LNCaP clone FGC (cell line): ENCODE results near the gene FASTKD1.

Source experiments
- DNase-seq: peaks from one replicate; pipeline ENCODE4 v3.0.0-alpha.2; 2011; ENCODE audit warnings: low read depth
- H3K4me3 ChIP-seq: 2 replicates; pipeline ENCODE4 v1.5.1; 2011; ENCODE audit warnings: mild to moderate bottlenecking, low read depth, low read length, control low read depth
- CTCF ChIP-seq: IDR thresholded peaks from 2 replicates; pipeline ENCODE4 v1.5.1; 2012; ENCODE audit warnings: mild to moderate bottlenecking; ENCODE audit not compliant: control insufficient read depth, insufficient read depth; ENCODE audit errors: extremely low read depth

FASTKD1 gene

GRCh38 chr2:169513094-169513493 is 60.6 kb downstream of the FASTKD1 start:
- TF ChIP-seq CTCF, result no peak

GRCh38 chr2:169512525-169512924 is 61.1 kb downstream of the FASTKD1 start:
- no peak for TF ChIP-seq CTCF
- no peak overlapping the region for H3K4me3 ChIP-seq
- no peak for DNase-seq

More at GRCh38 chr2:169513094-169513493, 60.6 kb downstream of the FASTKD1 start:
- no peak overlapping the region for H3K4me3 ChIP-seq
- DNase-seq, result no peak

GRCh38 chr2:169511818-169512217 is 61.8 kb downstream of the FASTKD1 start:
- no peak for DNase-seq
- no peak for TF ChIP-seq CTCF
- no peak overlapping the region for H3K4me3 ChIP-seq

GRCh38 chr2:169510496-169510895 is 63.2 kb downstream of the FASTKD1 start:
- no peak overlapping the region for H3K4me3 ChIP-seq

GRCh38 chr2:169509955-169510354 is 63.7 kb downstream of the FASTKD1 start:
- DNase-seq, result no peak
- TF ChIP-seq CTCF, result no peak

More at GRCh38 chr2:169510496-169510895, 63.2 kb downstream of the FASTKD1 start:
- DNase-seq, result no peak
- TF ChIP-seq CTCF, result no peak

GRCh38 chr2:169509298-169509885 is 64.3 kb downstream of the FASTKD1 start, which contains the start of gene KLHL41:
Gene KLHL41, plus strand, starts transcription at chr2:169509702. Its CDS starts 77 bp downstream, at chr2:169509779.
- no peak for DNase-seq
- no peak for TF ChIP-seq CTCF
- H3K4me3 ChIP-seq, result no peak within 1 kb of the TSS

More at GRCh38 chr2:169509955-169510354, 63.7 kb downstream of the FASTKD1 start:
- H3K4me3 ChIP-seq, result no peak overlapping the region

- no peak for TF ChIP-seq CTCF
- peak; percentile 69 for DNase-seq
Measured at GRCh38 chr2:169507698-169508097, 66.0 kb downstream of the FASTKD1 start.

More at GRCh38 chr2:169507698-169508097, 66.0 kb downstream of the FASTKD1 start:
- H3K4me3 ChIP-seq, result no peak overlapping the region
